Measurements from ENCODE around the gene MS4A18.

MS4A18 gene

GRCh38 chr11:60743058-60743457 is 18.5 kb downstream of the MS4A18 start:
- POLR2A ChIA-PET = no interaction called here

GRCh38 chr11:60744114-60744513 is 19.6 kb downstream of the MS4A18 start:
- no peak for DNase-seq (ENCODE audit: extremely low spot score)
- TF ChIP-seq CTCF (IDR thresholded peaks at IDR 0.05; ENCODE audit: control extremely low read depth, extremely low read depth, low read depth, missing control alignments) = no peak
- ChIA-PET CTCF (interaction anchor here (1.5 to 2.0 kb wide), 2 partner anchors 31 to 381 kb away, joined by 4 to 5 read pairs; no protein-coding TSS in a partner anchor), POLR2A (no interaction called here)

More at GRCh38 chr11:60743058-60743457, 18.5 kb downstream of the MS4A18 start:
- no peak for TF ChIP-seq CTCF (IDR thresholded peaks at IDR 0.05; ENCODE audit: control extremely low read depth, extremely low read depth, low read depth, missing control alignments)
- DNase-seq (ENCODE audit: extremely low spot score) = no peak
- CTCF ChIA-PET = interaction anchor here (0.7 to 2.0 kb wide), 4 partner anchors 11 to 380 kb away, joined by 3 to 5 read pairs (median 4); no protein-coding TSS in a partner anchor

GRCh38 chr11:60747359-60747873 is 22.9 kb downstream of the MS4A18 start:
- TF ChIP-seq CTCF (IDR thresholded peaks at IDR 0.05; ENCODE audit: control extremely low read depth, extremely low read depth, low read depth, missing control alignments) = no peak

GRCh38 chr11:60748225-60748624 is 23.7 kb downstream of the MS4A18 start:
- no peak for TF ChIP-seq CTCF (IDR thresholded peaks at IDR 0.05; ENCODE audit: control extremely low read depth, extremely low read depth, low read depth, missing control alignments)
- no peak for DNase-seq (ENCODE audit: extremely low spot score)
- ChIA-PET CTCF (interaction anchor here (1.1 to 6.3 kb wide), 3 partner anchors 10 to 46 kb away, joined by 3 to 50 read pairs (median 4); no protein-coding TSS in a partner anchor), POLR2A (no interaction called here)

More at GRCh38 chr11:60747359-60747873, 22.9 kb downstream of the MS4A18 start:
- POLR2A ChIA-PET = no interaction called here
- DNase-seq (ENCODE audit: extremely low spot score) = no peak
- CTCF ChIA-PET = interaction anchor here (1.8 to 6.3 kb wide), 2 partner anchors 16 to 28 kb away, joined by 6 to 50 read pairs; no protein-coding TSS in a partner anchor

DNA sequence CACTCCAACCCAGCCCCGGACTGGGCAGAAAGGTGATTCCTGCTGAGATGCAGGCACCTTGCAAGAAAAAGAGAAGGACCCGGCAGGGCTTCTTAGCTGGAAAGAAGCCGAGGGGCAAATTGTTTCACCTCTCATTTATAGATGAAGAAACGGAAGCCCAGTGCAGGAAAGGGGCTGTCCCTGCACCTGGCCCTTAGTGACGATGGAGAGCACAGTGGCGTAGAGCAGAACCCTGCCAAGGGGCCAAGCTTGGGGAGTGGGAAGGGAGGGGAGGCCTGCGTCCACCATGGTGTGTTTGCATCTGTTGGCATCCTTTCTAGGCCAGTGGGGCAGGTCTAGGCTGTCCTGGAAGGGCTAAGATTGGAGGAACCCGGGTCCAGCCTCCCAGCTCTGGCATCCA is 24.3 kb downstream of the MS4A18 start:
- ChIA-PET CTCF (interaction anchor here (0.9 to 6.3 kb wide), 5 partner anchors 10 to 115 kb away, joined by 3 to 50 read pairs (median 3); no protein-coding TSS in a partner anchor), POLR2A (no interaction called here)
- DNase-seq (ENCODE audit: extremely low spot score) = no peak
- no peak for TF ChIP-seq CTCF (IDR thresholded peaks at IDR 0.05; ENCODE audit: control extremely low read depth, extremely low read depth, low read depth, missing control alignments)

- POLR2A ChIA-PET = no interaction called here
- CTCF ChIA-PET = interaction anchor here (1.9 to 6.3 kb wide), 2 partner anchors 11 to 13 kb away, joined by 10 to 50 read pairs; no protein-coding TSS in a partner anchor
- no peak for TF ChIP-seq CTCF (IDR thresholded peaks at IDR 0.05; ENCODE audit: control extremely low read depth, extremely low read depth, low read depth, missing control alignments)
- no peak for DNase-seq (ENCODE audit: extremely low spot score)
Observed at GRCh38 chr11:60750911-60751310, 26.4 kb downstream of the MS4A18 start.

Data from GM10248 (cell line).